OCI-LY1 (cell line): Measurements from ENCODE around the gene CCDC141.

Experiments used
- H2AFZ ChIP-seq: fragments of 200-600 bp; sonication (generic), shearing (Covaris generic); 2 replicates; pipeline ENCODE4 v1.6.0; 2014; ENCODE audit warnings: antibody characterized with exemption, mild to moderate bottlenecking, low read length
- H3F3A ChIP-seq: fragments of 200-600 bp; sonication (generic), shearing (Covaris generic); 2 replicates; pipeline ENCODE4 v1.6.0; 2014; ENCODE audit warnings: mild to moderate bottlenecking, antibody characterized with exemption, low read length, moderate library complexity; ENCODE audit not compliant: insufficient read depth
- H3K27ac ChIP-seq: fragments of 200-600 bp; sonication (generic); 2 replicates; pipeline ENCODE4 v1.5.1; 2014; ENCODE audit warnings: low read length, mixed run types, mild to moderate bottlenecking, low read depth; ENCODE audit not compliant: poor library complexity, severe bottlenecking
- H3K27me3 ChIP-seq: fragments of 200-600 bp; sonication (generic); 2 replicates; pipeline ENCODE4 v1.6.0; 2014; ENCODE audit warnings: antibody characterized with exemption, mild to moderate bottlenecking, low read length, moderate library complexity; ENCODE audit not compliant: insufficient read depth
- H3K36me3 ChIP-seq: fragments of 200-600 bp; sonication (generic); 2 replicates; pipeline ENCODE4 v1.6.1; 2014; ENCODE audit warnings: mild to moderate bottlenecking, antibody characterized with exemption, low read length, moderate library complexity, mixed read lengths; ENCODE audit not compliant: insufficient read depth
- H3K4me1 ChIP-seq: fragments of 200-600 bp; sonication (generic); 2 replicates; pipeline ENCODE4 v1.5.1; 2014; ENCODE audit warnings: mild to moderate bottlenecking, low read length, moderate library complexity; ENCODE audit not compliant: insufficient read depth, severe bottlenecking
- H3K4me2 ChIP-seq: fragments of 200-600 bp; sonication (generic), shearing (Covaris generic); 2 replicates; pipeline ENCODE4 v1.6.1; 2014; ENCODE audit warnings: low read length
- H3K4me3 ChIP-seq: fragments of 200-600 bp; sonication (generic); 2 replicates; pipeline ENCODE4 v1.5.1; 2014; ENCODE audit warnings: low read length, low read depth, mild to moderate bottlenecking, mixed read lengths; ENCODE audit not compliant: poor library complexity, severe bottlenecking
- H3K79me2 ChIP-seq: fragments of 200-600 bp; shearing (Covaris generic); 2 replicates; pipeline ENCODE4 v1.6.1; 2016; ENCODE audit warnings: mixed run types, low read length, mixed read lengths; ENCODE audit not compliant: insufficient read depth
- H3K9ac ChIP-seq: fragments of 200-600 bp; sonication (generic), shearing (Covaris generic); 2 replicates; pipeline ENCODE4 v1.6.1; 2014; ENCODE audit warnings: mild to moderate bottlenecking, low read length, mixed read lengths
- H3K9me2 ChIP-seq: fragments of 200-600 bp; sonication (generic), shearing (Covaris generic); 2 replicates; pipeline ENCODE4 v1.6.1; 2014; ENCODE audit warnings: low read depth, mild to moderate bottlenecking, low read length, mixed read lengths
- H3K9me3 ChIP-seq: fragments of 200-600 bp; shearing (Covaris generic); 2 replicates; pipeline ENCODE4 v1.6.1; 2014; ENCODE audit warnings: low read length, mixed read lengths
- H4K20me1 ChIP-seq: fragments of 200-600 bp; sonication (generic), shearing (Covaris generic); 2 replicates; pipeline ENCODE4 v1.6.0; 2016; ENCODE audit warnings: mild to moderate bottlenecking, low read length; ENCODE audit not compliant: insufficient read depth
- EZH2 ChIP-seq: fragments of 200-600 bp; sonication (generic), shearing (Covaris generic); IDR thresholded peaks from 2 replicates; pipeline ENCODE4 v1.8.0; 2017; ENCODE audit warnings: borderline replicate concordance, mixed run types, mild to moderate bottlenecking, antibody characterized with exemption, low read length, moderate library complexity, mixed read lengths
- TF ChIP-seq, protein P1 (sequence below): fragments of 200-600 bp; sonication (generic), shearing (Covaris generic); IDR thresholded peaks from 2 replicates; pipeline ENCODE4 v1.5.1; 2017; ENCODE audit warnings: mild to moderate bottlenecking, antibody characterized with exemption, low read length, moderate library complexity, mixed read lengths

The CCDC141 gene

DNA sequence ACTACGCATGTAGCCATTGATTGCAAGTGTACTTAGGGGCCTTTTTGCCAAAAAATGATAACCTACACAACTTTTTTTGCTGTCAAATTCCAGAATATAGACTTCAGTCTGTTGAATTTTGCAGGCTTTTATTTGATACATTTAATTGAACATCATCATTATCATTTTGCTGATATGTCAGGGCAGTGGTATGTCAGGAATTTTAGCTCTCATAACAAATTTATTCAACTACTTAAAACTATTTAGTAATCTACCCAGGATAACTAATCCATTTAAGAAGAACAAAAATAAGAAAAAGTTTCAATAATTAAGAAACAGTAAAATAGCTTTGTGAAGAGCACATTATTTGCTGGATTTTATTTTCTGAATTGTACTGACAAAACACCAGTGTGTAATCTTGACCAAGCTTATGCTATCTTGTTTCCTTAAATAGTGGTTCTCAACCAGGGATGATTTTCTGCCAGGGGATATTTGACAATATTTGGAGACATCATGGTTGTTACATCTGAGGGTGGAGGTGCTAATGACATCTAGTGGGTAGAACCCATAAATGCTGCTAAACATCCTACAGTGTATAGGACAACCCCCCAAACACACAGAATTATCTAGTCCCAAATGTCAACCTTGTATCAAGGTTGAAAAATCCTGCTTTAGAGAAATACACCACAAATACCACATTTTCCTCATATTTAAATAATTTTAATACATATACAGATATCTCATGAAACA is 230.6 kb downstream of the CCDC141 start:
- H3K9me2 ChIP-seq: no peaks in the 10 kb centered on the region
- peak overlapping the region; percentile 58; the same call in 1 of the 2 replicates for H3K4me2 ChIP-seq
- no peak overlapping the region for H2AFZ ChIP-seq
- no peak overlapping the region for H3K4me3 ChIP-seq
- peaks cover 22% of the 10 kb centered on the region for H3K4me1 ChIP-seq
- H3K27ac ChIP-seq: peak overlapping the region; percentile 78
- H3K27me3 ChIP-seq: no peaks in the 10 kb centered on the region
- TF ChIP-seq, protein P1, sequence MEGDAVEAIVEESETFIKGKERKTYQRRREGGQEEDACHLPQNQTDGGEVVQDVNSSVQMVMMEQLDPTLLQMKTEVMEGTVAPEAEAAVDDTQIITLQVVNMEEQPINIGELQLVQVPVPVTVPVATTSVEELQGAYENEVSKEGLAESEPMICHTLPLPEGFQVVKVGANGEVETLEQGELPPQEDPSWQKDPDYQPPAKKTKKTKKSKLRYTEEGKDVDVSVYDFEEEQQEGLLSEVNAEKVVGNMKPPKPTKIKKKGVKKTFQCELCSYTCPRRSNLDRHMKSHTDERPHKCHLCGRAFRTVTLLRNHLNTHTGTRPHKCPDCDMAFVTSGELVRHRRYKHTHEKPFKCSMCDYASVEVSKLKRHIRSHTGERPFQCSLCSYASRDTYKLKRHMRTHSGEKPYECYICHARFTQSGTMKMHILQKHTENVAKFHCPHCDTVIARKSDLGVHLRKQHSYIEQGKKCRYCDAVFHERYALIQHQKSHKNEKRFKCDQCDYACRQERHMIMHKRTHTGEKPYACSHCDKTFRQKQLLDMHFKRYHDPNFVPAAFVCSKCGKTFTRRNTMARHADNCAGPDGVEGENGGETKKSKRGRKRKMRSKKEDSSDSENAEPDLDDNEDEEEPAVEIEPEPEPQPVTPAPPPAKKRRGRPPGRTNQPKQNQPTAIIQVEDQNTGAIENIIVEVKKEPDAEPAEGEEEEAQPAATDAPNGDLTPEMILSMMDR: peak; percentile 48
- TF ChIP-seq EZH2: no peak
- no peaks in the 10 kb centered on the region for H3K9me3 ChIP-seq
- no peaks in the 10 kb centered on the region for H3F3A ChIP-seq
- H4K20me1 ChIP-seq: no peaks in the 10 kb centered on the region
- no peaks in the 10 kb centered on the region for H3K36me3 ChIP-seq
- H3K79me2 ChIP-seq: no peaks in the 10 kb centered on the region
- peak overlapping the region; percentile 3 for H3K9ac ChIP-seq

DNA sequence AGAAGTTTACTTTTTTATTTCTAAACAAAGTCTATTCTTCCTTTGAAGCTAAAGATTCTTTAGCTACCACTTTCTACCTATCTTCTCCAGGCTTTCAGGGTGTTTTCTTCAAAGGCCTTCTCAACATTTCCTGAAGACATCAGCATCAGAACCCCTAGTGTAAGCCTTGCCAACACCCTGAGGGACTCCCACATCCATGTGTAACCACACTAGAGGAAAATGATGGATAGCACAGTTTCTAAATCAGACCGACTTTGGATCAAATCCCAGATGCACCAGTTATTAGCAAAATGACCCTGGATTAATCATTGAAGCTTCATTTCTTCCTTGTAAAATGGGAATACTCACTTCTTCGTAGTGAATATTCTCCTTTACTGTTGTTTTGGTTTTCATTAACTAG is 238.0 kb downstream of the CCDC141 start:
- peaks cover 18% of the 10 kb centered on the region for H3K4me1 ChIP-seq
- H3F3A ChIP-seq: no peaks in the 10 kb centered on the region
- no peak overlapping the region for H3K4me2 ChIP-seq
- no peaks in the 10 kb centered on the region for H3K36me3 ChIP-seq
- 0 out of 2 replicates have a peak, but pooled peaks cover under 1% of the 10 kb centered on the region for H3K79me2 ChIP-seq
- TF ChIP-seq EZH2: no peak
- TF ChIP-seq, protein P1: no peak
- H3K9me3 ChIP-seq: no peaks in the 10 kb centered on the region
- H2AFZ ChIP-seq: no peak overlapping the region
- no peaks in the 10 kb centered on the region for H3K9me2 ChIP-seq
- H3K9ac ChIP-seq: no peak overlapping the region
- no peaks in the 10 kb centered on the region for H3K27me3 ChIP-seq
- no peak overlapping the region for H3K27ac ChIP-seq
- no peaks in the 10 kb centered on the region for H4K20me1 ChIP-seq
- no peak overlapping the region for H3K4me3 ChIP-seq

DNA sequence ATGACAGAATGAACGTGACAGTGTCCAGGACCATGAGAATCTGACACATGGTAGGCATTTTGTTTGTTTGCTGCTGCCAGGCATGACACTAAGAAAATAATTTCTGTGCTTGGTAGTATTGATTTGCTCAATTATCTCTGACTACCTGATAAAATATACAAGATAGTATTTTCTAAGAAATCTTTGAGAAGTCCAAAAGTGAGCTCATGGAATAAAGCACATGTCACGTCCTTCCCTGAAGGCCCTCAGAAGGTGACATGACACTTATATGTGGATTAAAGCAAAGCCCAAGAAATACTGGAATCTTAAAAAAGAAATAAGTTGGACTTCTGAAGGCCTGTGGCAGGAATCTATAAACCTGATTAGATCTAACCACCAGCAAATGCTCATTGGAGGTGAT is 238.9 kb downstream of the CCDC141 start:
- Histone ChIP-seq H4K20me1 (no peaks in the 10 kb centered on the region), H3K4me2 (no peak overlapping the region), H3K27ac (no peak overlapping the region)

More for the DNA sequence above, 238.9 kb downstream of the CCDC141 start:
- Histone ChIP-seq H3K9me3 (no peaks in the 10 kb centered on the region), H3F3A (no peaks in the 10 kb centered on the region), H3K27me3 (no peaks in the 10 kb centered on the region), H3K9ac (no peak overlapping the region), H3K4me3 (no peak overlapping the region), H3K79me2 (peaks cover 9% of the 10 kb centered on the region), H3K4me1 (peaks cover 26% of the 10 kb centered on the region), H2AFZ (no peak overlapping the region), H3K36me3 (no peaks in the 10 kb centered on the region), H3K9me2 (no peaks in the 10 kb centered on the region)
- TF ChIP-seq, protein P1: no peak
- no peak for TF ChIP-seq EZH2
